Measurements from ENCODE around the gene TRAPPC10.
"Not testable (repeated sequence)": the region's sequence is repeated elsewhere in the genome, so short reads cannot be mapped to it uniquely, and the experiment has no call there.

TRAPPC10 gene

GRCh38 chr21:44085491-44086321, 73.6 kb downstream of the TRAPPC10 start:
- DNase-seq (ENCODE audit: low read depth in 2 of 2, low spot score in 1 of 2) = no peak

- no peak for DNase-seq (ENCODE audit: low read depth in 2 of 2, low spot score in 1 of 2)
Measured at GRCh38 chr21:44086636-44087425, 74.7 kb downstream of the TRAPPC10 start.

DNA sequence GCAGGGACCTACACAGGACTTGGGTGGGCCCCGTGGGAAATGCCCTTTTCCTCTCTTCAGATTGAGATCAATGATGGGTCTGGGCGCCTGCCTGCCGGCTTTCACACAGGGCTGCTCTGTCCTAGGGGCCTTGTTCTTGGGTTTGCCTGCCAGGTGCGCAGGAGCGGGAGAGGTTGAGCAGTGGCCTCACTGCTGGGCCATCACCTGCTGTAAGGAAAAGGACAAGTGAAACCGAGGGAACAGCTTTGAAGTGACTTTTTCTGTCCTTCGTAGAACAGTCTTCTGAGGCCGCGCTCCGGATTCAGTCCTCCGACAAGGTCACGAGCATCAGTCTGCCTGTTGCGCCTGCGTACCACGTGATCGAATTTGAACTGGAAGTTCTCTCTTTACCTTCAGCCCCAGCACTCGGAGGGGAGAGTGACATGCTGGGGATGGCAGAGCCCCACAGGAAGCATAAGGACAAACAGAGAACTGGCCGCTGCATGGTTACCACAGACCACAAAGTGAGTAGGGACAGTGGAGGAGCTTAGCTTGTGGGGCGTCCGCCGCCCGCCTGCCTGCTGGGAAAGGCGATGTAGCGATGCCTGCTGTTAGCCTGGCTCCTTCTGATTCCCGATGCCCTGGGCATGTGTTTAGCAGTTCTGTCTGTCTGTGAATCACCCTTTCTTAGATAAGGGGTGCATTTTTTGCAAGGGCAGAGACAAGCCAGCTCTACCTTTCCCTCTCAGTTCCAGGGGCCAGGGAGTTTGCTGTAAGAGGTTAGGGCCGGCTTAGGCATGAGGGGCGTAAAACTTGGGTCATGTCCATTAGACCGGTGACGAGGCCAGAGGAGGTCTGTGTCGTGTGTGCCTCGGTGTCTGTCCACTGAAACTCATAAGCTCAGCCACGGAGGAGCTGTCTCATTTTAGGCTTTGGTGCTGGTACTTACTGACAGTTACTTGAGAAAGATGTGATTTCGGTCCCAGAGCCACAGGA, 75.6 kb downstream of the TRAPPC10 start:
- no peak for DNase-seq (ENCODE audit: low read depth in 2 of 2, low spot score in 1 of 2)

DNA sequence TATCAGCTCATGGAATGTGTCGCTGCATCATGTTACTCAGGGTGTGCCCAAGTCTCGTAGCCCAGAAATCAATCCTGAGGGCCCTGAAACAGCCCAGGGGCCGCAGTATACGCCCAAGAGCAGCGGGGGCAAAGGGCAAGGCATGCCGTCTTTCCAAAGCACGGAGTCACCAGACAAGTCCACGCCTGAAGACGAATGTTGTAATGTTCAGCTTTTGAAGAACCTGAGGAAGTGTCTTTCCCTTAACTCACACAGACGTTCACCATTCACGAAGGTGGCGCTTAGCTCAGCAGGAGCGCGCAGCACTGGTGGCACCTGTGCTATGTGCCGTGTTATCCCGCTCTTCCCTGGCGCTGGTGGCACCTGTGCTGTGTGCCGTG, 76.3 kb downstream of the TRAPPC10 start:
- no peak for DNase-seq (ENCODE audit: low read depth in 2 of 2, low spot score in 1 of 2)

- DNase-seq (ENCODE audit: low read depth in 2 of 2, low spot score in 1 of 2) = no peak
Measured at GRCh38 chr21:44089001-44089911, 77.1 kb downstream of the TRAPPC10 start.

DNA sequence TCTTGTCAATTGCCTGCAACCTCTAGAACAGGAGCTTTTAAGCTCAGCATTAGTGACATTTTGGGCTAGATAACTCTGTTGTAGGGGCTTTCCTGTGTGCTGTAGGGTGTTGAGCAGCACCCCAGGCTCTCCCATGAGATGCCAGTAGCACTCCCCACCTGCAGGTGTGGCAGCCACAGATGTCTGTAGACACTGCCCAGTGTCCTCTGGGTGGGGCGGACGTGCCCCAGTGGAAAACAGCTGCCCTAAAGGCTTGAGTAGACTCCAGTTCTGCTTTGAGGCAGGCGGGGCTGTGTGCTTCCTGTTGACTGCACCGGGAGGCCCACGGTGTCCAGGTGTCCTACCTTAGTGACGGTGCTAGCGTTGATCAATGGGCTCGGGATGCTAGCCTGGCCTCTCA, 78.2 kb downstream of the TRAPPC10 start:
- no peak for DNase-seq (ENCODE audit: low read depth in 2 of 2, low spot score in 1 of 2)

DNA sequence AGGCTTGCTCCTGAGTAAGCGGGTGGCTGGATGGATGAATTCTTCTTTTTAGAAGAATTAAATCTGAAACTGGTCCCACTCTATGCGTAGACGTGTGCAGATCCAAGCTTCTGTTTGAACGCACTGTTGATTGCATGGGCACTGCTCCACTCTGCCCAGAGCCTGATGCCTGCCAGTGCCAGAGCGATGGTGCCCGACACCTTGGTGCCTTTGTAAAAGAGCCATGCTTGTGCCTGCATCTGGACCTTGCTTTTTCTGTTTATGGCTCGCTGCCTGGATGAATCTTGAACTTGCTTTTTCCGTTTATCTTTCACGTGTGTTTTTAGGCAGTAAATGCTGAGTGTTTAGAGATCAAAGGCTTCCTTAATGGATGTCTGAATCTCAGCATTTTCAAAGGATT, 80.1 kb downstream of the TRAPPC10 start:
- no peak for DNase-seq (ENCODE audit: low read depth in 2 of 2, low spot score in 1 of 2)

- no peak for DNase-seq (ENCODE audit: low read depth in 2 of 2, low spot score in 1 of 2)
Measured at GRCh38 chr21:44093761-44094160, 81.7 kb downstream of the TRAPPC10 start.

DNA sequence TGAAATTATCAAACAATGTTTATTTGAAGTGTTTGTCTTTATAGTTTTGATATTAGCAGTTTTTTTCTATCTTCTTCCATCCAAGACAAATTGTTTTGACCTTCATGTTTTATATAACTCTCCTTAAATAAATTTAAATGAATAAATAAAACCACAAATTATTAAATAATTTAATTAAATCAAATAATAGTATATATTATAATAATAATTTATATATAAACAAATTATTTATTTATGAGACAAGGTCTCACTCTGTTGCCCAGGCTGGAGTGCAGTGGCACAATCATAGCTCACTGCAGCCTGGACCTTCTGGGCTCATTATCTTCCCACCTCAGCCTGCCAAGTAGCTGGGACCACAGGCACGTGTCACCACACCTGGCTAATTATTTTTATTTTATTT, 82.7 kb downstream of the TRAPPC10 start:
- no peak for DNase-seq (ENCODE audit: low read depth in 2 of 2, low spot score in 1 of 2)

DNA sequence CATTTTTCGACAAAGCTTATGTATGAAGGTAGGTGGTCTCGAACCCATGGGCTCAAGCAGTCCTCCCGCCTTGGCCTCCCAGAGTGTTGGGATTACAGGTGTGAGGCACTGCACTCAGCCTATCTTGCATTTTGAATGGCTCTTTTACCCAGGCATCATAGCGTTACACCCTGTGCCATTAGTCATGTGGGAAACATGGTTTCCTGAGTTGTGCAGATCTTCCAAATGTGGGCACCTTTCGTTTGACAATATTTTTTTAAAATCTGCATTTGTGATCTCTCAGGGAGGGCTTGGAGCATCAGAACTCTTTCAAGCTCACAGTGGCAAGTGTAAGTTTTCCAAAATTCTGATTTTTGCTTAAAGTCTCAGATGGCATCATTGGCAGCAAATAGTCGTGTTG, 86.4 kb downstream of the TRAPPC10 start:
- DNase-seq (ENCODE audit: low read depth in 2 of 2, low spot score in 1 of 2) = not testable (repeated sequence)

- DNase-seq (ENCODE audit: low read depth in 2 of 2, low spot score in 1 of 2) = not testable (repeated sequence)
Measured at GRCh38 chr21:44098964-44099363, 86.9 kb downstream of the TRAPPC10 start.

DNA sequence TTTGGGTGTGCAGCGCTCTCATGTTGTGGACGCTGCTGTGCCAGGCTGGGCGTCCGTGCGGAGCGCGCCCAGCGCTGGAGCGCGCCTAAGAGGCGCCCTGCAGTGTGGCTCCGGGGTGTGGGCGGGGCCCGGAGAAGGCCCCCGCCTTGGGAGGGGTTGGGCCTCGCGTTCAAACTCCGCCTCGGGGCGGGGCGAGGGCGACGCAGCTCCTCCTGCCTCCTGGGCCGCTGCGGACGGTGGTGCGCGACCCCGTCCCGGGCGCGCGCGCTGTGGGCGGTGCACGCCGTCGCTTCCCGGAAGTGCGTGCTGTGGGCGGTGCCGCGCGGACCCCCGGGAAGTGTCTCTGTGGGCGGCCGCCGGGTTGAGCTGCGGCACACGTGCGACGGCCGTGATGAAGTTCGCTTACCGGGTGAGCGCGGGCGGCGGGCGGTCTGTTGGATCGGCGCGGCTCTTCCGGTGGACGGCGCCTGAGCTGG, 95.0 kb downstream of the TRAPPC10 start, which contains the start of gene PWP2:
Gene PWP2 (plus strand): TSS at position 374 of the 476 bp plus-strand sequence. CDS start 18 bp downstream, at position 392.
- DNase-seq (ENCODE audit: low read depth in 2 of 2, low spot score in 1 of 2) = not testable (repeated sequence)

DNA sequence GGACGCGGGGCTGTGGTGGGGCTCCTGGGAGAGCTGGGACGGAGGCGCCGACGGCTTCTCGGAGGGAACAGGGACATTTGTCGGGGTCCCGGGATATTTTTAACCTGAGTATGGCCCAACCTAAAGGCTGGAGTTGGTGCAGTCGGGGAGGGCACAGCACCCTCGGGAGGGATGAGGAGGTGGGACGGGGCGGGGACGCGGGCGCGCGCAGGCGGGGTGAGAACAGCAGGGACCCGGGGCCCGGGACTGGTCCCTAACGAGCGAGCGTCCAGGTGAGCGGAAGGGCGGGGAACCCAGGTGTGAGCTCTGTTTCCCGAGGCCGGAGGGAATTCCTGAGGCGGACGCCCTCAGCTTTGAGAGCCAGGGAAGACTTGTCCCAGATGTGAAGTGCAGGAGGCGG, 95.5 kb downstream of the TRAPPC10 start:
- DNase-seq (ENCODE audit: low read depth in 2 of 2, low spot score in 1 of 2) = not testable (repeated sequence)

DNA sequence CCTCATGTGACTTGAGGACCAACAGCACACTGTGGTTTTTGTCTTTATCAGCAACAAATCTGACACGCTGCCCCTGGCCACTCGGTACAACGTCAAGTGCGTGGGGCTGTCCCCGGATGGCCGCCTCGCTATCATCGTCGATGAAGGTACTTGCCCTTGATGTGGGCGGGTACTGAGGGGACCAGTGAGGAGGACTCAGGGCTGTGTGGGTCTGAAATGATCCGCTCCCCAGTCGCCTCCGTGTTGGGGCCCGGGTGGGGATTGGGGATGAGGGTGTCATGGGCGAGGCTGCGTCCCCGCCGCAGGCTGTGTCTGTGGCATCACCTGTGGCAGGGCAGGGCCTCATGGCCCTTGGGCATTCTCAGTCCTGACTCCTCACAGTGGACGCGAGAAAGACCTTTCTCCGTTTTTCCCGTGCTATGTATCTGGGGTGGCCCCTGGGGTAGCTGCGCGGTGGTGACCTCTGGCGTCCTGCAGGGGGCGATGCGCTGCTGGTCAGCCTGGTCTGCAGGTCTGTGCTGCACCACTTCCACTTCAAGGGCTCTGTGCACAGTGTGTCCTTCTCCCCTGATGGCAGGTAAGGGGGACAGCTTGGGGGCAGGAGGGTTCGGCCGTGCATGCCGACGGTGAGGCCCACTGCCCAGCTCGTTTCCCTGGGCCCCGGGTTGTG, 101.7 kb downstream of the TRAPPC10 start:
- not testable (repeated sequence) for DNase-seq (ENCODE audit: low read depth in 2 of 2, low spot score in 1 of 2)

- DNase-seq (ENCODE audit: low read depth in 2 of 2, low spot score in 1 of 2) = not testable (repeated sequence)
Measured at GRCh38 chr21:44122131-44122530, 110.0 kb downstream of the TRAPPC10 start.

GRCh38 chr21:44127827-44128226, 115.7 kb downstream of the TRAPPC10 start:
- DNase-seq (ENCODE audit: low read depth in 2 of 2, low spot score in 1 of 2) = not testable (repeated sequence)

DNA sequence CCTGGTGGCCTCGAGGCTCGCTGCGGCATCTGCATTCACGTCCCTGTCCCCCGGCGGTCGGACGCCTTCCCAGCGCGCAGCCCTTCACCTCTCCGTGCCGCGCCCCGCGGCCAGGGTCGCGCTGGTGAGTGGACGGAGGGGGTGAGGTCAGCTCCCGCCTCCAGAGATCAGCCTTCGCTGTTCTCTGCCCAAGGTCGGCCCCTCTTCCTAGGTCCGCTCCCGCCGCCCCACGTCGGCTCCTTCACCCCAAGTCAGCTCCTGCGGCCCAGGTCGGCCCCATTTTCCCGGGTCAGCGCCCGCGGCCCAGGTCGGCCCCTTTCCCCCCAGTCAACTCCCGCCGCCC, 121.6 kb downstream of the TRAPPC10 start:
- DNase-seq (ENCODE audit: low read depth in 2 of 2, low spot score in 1 of 2) = not testable (repeated sequence)

DNA sequence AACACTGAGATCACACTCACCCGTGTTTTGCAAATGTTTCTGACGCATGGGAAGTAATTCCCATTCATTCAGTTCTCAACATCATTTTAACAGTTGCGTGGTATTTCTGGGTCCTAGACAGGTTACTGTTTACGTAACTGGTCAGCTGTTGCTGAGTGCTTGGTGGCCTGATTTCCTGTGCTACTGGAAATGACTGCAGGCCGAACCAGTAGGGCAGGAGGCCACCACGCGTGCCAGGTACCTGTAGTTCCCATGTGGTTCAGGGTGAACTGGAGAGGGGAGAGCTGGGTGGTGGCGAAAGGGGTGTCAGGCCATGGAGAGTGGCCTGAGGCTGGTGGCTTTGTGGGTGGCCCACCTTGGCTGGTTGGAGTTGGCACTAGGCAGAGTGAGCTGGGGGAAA, 122.6 kb downstream of the TRAPPC10 start:
- DNase-seq (ENCODE audit: low read depth in 2 of 2, low spot score in 1 of 2) = not testable (repeated sequence)

- DNase-seq (ENCODE audit: low read depth in 2 of 2, low spot score in 1 of 2) = not testable (repeated sequence)
Measured at GRCh38 chr21:44138039-44138438, 125.9 kb downstream of the TRAPPC10 start.
